Transverse colon (tissue), 4 donors: ENCODE measurements around the gene HS3ST5.

Experiments
- EP300 ChIP-seq: sonication (generic); formaldehyde crosslinking; IDR thresholded peaks from one replicate; pipeline ENCODE4 v1.6.1; 2017; ENCODE audit warnings: antibody characterized with exemption, low read depth
- POLR2A ChIP-seq: fragments of 450-650 bp; IDR thresholded peaks from one replicate; pipeline ENCODE4 v1.6.1; 2016; ENCODE audit warnings: antibody characterized with exemption, mild to moderate bottlenecking, moderate library complexity
- POLR2AphosphoS5 ChIP-seq, 3 donors: sonication (generic); formaldehyde crosslinking; IDR thresholded peaks; one replicate each; pipeline ENCODE4 v1.6.1; 2016; ENCODE audit warnings: antibody characterized with exemption in 3 of 3
- TF ChIP-seq, protein P1 (sequence below), 5 experiments: fragments of 200-600 bp in 3 of 5; fragments of 450-650 bp in 2 of 5; sonication (generic) in 3 of 5; IDR thresholded peaks; 1 replicate in 2 of 5; 2 replicates in 3 of 5; pipeline ENCODE4 v1.5.1; 2016 to 2017; ENCODE audit warnings: antibody characterized with exemption in 5 of 5, inconsistent platforms in 3 of 5, mild to moderate bottlenecking in 2 of 5, moderate library complexity in 1 of 5

DNA sequence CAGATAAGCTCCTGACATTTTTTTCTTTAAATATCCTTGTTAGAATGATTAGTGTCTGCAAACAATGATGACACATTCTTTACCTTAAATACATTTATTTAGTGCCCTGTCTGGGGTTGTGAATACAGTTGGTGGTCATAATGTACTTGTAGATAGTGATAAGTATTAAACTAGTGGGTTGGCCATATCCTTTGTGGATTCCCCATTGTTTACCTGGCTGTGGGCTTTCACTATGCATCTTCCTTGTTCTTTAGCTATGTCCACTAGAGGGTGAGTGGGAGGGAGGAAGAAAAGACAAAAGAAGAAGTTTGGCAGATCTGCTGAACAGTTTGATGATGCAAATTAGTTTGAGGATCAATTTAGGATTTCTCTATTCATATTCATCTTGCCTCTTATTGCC, 15.7 kb downstream of the HS3ST5 start:
- no peak for TF ChIP-seq POLR2A
- TF ChIP-seq, protein P1, sequence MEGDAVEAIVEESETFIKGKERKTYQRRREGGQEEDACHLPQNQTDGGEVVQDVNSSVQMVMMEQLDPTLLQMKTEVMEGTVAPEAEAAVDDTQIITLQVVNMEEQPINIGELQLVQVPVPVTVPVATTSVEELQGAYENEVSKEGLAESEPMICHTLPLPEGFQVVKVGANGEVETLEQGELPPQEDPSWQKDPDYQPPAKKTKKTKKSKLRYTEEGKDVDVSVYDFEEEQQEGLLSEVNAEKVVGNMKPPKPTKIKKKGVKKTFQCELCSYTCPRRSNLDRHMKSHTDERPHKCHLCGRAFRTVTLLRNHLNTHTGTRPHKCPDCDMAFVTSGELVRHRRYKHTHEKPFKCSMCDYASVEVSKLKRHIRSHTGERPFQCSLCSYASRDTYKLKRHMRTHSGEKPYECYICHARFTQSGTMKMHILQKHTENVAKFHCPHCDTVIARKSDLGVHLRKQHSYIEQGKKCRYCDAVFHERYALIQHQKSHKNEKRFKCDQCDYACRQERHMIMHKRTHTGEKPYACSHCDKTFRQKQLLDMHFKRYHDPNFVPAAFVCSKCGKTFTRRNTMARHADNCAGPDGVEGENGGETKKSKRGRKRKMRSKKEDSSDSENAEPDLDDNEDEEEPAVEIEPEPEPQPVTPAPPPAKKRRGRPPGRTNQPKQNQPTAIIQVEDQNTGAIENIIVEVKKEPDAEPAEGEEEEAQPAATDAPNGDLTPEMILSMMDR (IDR thresholded peaks at IDR 0.05), result no peak
- TF ChIP-seq POLR2AphosphoS5 (IDR thresholded peaks at IDR 0.05), result no peak
- TF ChIP-seq EP300, result no peak
